Skeletal muscle satellite cell (primary cell): ENCODE results near the gene PDE2A. TPM values are rescaled to one million over a fixed set of nuclear protein-coding genes. Genes with fewer than 3 reads are reported as not detected.

ENCODE experiments used
- H3K27me3 ChIP-seq: 2 replicates; pipeline ENCODE4 v1.7.0; 2013; ENCODE audit warnings: low read length; ENCODE audit not compliant: control insufficient read depth, insufficient read depth
- H3K36me3 ChIP-seq: 2 replicates; pipeline ENCODE4 v1.7.0; 2013; ENCODE audit warnings: mild to moderate bottlenecking, control low read depth, low read length; ENCODE audit not compliant: insufficient read depth
- H3K4me1 ChIP-seq: 2 replicates; pipeline ENCODE4 v1.7.0; 2013; ENCODE audit warnings: low read length; ENCODE audit not compliant: control insufficient read depth, insufficient read depth
- H3K4me2 ChIP-seq: 2 replicates; pipeline ENCODE4 v1.7.0; 2013; ENCODE audit warnings: mild to moderate bottlenecking, low read length
- H3K4me3 ChIP-seq: 2 replicates; pipeline ENCODE4 v1.7.0; 2013; ENCODE audit warnings: low read length
- H3K9ac ChIP-seq: 2 replicates; pipeline ENCODE4 v1.7.0; 2013; ENCODE audit warnings: mild to moderate bottlenecking, low read depth, low read length, moderate library complexity
- H3K9me3 ChIP-seq: replicated peaks from 2 replicates; pipeline ENCODE4 v1.7.0; 2013; ENCODE audit warnings: mild to moderate bottlenecking, control low read depth, low read length
- small RNA-seq: library from RNA; depleted of rRNA; stranded (forward); fragments of <200 nt; gene quantifications from one replicate; pipeline ENCODE3, GENCODE V24; 2012

PDE2A gene

GRCh38 chr11:72534371-72535193, 139.6 kb downstream of the PDE2A start:
- Histone ChIP-seq H3K9ac (no peak overlapping the region), H3K9me3 (no peaks in the 10 kb centered on the region)

GRCh38 chr11:72529068-72529467, 145.2 kb downstream of the PDE2A start:
- H3K27me3 ChIP-seq, result peaks cover 22% of the 10 kb centered on the region
- H3K9ac ChIP-seq, result no peak overlapping the region
- no peaks in the 10 kb centered on the region for H3K9me3 ChIP-seq
- no peak overlapping the region for H3K4me3 ChIP-seq
- H3K4me1 ChIP-seq, result no peaks in the 10 kb centered on the region
- no peak overlapping the region for H3K4me2 ChIP-seq
- H3K36me3 ChIP-seq, result no peaks in the 10 kb centered on the region

More at GRCh38 chr11:72534371-72535193, 139.6 kb downstream of the PDE2A start:
- H3K36me3 ChIP-seq, result no peaks in the 10 kb centered on the region
- H3K4me1 ChIP-seq, result peaks cover 6% of the 10 kb centered on the region
- H3K27me3 ChIP-seq, result peaks cover 51% of the 10 kb centered on the region
- no peak overlapping the region for H3K4me3 ChIP-seq
- no peak overlapping the region for H3K4me2 ChIP-seq

- Histone ChIP-seq H3K4me3 (no peak overlapping the region), H3K9me3 (no peaks in the 10 kb centered on the region), H3K9ac (no peak overlapping the region), H3K4me2 (no peak overlapping the region), H3K4me1 (no peaks in the 10 kb centered on the region), H3K36me3 (no peaks in the 10 kb centered on the region), H3K27me3 (peaks cover 28% of the 10 kb centered on the region)
These were observed 146.1 kb downstream of the PDE2A start for GRCh38 chr11:72528121-72528520.

Small RNAs within 50 kb of the gene (small RNA-seq; reads per million reads assigned to genes)
- gene MIR139 (23.7 reads per million, percentile 94 among the genes with 10 or more reads in this experiment), gene RNU7-105P (not detected)
